Stimulated activated CD4-positive, alpha-beta T cell treated with anti-CD3 and anti-CD28 coated beads, Interleukin-1b, Interleukin-23, amount 100 ng/mL, for 1 hour (primary cell): ENCODE data around the gene NID1.
"Not testable (repeated sequence)": the region's sequence is repeated elsewhere in the genome, so short reads cannot be mapped to it uniquely, and the experiment has no call there.

Experiments
- DNase-seq, 2 donors: peaks; one replicate each; pipeline ENCODE4 v3.0.0-alpha.2; 2020; ENCODE audit warnings: low read depth in 2 of 2

NID1 gene

DNA sequence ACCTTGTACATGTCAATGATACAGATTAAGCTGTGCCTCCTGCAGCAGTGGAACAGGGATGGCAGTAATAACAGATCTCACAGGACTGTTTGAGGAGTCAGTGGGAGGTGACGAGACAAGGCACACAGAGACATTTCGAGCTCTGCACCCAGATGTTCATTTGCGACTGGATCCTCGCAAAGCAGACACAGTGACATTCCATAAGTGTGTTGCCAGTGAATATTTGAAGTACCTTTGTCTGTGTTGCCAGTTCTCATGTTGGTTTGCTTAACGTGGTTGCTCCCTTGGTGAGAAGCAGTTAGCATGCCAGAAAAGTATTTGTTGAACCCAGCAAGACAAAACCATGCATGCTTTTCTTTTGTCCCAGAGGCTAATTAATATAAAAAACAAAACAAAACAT is 67.0 kb downstream of the NID1 start:
- DNase-seq, result no peak

- no peak for DNase-seq
Observed at GRCh38 chr1:235997049-235997448, 67.8 kb downstream of the NID1 start.

DNA sequence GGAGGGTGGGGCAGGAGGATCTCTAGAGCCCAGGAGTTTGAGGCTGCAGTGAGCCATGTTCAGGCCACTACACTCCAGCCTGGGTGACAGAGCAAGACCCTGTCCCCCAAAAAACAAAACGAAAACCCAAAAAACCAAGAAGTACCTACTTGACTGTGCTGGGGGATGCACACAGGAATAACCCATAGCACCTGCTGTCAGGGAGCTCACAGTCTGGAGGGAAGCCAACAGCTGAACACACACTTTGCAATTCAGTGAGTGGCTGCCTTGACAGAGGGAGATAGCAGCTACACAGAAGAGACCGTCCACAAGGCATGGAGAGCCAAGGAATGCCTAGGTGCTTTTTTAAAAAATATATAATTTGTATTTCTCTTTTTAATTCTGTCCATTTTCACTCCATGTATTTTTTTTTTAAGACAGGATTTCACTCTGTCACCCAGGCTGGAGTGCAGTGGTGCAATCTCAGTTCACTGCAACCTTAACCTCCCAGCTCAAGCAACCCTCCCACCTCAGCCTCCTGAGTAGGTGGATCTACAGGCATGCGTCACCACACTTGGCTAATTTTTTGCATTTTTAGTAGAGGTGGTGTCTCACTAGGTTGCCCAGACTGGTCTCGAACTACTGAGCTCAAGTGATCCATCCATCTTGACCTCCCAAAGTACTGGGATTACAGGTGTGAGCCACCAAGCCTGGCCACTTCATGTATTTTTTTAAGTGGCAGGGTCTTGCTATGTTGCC is 68.7 kb downstream of the NID1 start:
- DNase-seq, result no peak

DNA sequence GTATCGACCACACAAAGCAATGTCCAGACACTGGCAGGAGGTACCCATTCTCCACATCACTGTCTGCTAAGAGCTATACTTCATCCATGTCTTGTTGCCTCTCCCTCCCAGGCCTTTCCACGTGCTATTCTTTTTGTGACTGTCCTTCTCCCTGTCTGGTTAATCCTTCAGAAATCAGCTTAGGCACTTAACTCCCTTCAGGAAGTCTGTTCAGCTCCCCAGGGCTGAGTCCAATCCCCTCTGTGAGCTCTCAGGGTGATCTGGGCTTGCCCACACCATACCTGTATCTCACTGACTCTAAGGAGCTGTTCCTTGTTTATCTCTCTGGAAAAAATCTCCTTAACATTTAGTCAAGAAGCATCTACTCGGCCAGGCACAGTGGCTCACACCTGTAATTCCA is 69.4 kb downstream of the NID1 start:
- DNase-seq, result no peak

- DNase-seq, result no peak
Observed at GRCh38 chr1:235993652-235994051, 71.2 kb downstream of the NID1 start.

DNA sequence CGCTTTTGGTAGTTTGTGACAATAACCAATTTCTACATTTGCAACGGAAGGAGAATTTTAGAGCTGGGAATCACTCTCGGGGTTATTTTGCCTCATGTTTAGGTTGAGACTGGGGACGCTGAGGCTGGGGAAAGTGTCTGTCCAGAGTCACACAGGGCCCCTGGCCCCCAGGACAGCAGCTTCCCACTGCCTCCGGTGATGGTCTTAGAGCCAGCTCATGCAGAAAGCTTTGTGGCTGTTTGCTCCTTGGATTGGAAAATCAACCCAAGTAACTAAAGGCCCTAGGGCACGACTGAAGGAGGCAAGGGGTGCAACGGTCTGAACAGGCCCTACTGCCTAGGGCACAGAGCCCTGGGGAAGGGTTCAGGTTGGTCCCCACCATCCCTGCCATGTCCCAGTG is 72.0 kb downstream of the NID1 start:
- no peak for DNase-seq

DNA sequence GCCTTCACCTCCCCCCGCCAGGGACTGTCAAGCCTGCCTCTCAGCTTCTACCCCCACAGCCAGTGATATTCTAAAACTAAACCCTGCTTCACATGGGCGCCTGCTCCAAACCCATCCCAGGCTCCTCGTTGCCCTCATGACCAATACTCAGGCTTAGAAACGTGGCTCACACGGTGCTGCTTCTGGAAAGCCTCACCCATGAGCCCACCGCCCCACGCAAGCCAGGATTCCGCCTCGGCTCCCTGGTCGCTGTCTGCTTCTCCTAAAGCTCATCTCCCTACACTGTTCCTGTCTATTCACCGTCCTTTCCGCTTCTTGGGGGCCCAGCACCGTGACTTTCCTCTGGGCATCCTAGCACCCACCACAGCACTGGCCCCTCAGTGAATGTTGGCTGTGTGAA is 72.5 kb downstream of the NID1 start:
- DNase-seq, result no peak

- no peak for DNase-seq
Observed at GRCh38 chr1:235990330-235990795, 74.5 kb downstream of the NID1 start.

GRCh38 chr1:235989105-235989504 is 75.8 kb downstream of the NID1 start:
- no peak for DNase-seq

DNA sequence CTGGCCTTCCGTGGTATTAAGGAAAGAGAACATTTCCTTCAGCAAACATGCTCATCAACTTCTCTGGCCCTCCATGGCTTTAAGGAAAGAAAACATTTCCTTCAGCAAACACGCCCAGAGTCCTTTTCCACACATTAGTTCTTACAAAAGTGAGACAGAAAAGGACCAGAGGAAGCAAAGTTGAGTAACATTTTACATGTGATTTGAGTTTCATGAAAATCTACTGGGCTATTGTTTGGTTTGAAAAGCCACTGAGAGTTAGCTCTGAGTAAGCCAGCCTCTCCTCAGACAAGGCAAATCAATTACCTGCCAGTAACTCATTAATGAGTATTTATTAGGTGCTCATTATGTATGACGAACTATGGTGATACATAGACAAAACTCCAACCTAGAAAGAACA is 78.0 kb downstream of the NID1 start:
- no peak for DNase-seq

DNA sequence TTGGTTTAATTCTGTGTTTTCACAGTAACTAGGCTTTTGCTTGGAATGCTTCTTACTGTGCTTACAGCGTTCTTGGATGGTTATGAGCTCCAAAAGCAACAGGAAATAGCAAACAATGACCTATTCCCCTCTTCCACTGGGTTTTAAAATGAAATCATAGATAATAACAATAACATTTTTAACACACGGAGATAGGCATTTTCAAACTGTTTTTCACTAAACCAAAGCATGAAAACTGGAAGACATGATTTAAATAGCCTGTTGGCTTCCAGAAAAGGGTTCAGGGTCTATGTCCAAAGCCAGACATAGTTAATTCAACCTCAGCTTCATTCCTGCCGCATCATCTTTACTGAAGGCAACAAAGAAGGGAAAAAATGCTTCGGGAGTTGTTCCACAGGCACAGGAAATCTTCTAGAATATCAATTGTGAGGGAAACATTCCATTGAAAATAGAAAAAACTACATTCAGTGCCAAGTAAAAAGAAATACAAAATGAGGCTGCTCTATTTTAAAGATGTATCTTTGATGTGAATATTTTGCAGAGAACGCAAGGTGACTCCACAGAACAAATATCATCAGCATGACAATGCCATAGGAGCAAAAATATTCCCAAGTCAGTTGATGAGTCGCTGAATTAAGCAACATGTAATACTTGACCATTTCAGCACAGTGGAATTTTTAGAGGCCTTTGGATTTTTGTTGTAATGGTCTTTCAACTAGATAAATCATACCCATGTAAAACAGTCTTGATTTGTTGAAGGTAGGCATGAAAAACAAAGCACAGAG is 80.7 kb downstream of the NID1 start:
- no peak for DNase-seq

GRCh38 chr1:235980976-235981375 is 83.9 kb downstream of the NID1 start:
- DNase-seq, result no peak

GRCh38 chr1:235979716-235980333 is 85.1 kb downstream of the NID1 start:
- DNase-seq, result no peak

DNA sequence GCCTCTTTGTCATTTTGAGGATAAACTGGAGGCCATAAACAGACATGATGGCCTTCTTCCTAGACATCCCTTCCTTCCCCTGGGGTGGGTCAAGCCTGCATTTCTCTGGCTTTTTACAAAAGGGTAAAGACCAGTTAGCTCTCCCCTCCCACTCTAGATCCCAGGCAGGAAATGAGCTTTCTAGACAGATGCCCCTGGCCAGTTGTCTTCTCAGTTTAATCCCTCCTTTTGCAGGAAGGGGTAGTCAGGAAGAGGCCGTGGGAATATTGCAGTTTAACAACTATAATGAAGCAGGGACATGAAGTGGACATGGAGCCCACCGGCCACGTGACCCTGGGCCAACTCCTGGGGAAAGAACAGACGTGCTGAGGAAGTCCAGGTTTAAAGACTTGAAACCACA is 85.7 kb downstream of the NID1 start:
- DNase-seq, result no peak

DNA sequence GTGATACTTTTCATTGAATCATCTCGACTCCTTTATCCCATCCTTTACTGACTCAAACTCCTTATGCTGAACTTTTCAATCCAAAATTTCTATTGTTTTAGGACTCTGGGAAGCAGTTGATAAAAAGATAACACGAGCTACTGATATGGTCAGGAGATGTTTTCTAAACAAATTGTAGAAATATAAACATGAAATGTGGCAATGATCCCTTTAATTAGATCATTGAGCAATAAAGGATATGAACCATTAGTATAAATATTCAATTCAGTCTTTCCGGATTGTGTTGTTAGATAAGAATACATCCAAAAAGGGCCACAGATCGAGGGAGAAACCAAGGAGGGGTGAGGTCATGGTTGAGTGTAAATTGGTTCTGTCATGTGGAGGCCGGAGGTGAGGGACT is 88.4 kb downstream of the NID1 start:
- DNase-seq, result no peak

DNA sequence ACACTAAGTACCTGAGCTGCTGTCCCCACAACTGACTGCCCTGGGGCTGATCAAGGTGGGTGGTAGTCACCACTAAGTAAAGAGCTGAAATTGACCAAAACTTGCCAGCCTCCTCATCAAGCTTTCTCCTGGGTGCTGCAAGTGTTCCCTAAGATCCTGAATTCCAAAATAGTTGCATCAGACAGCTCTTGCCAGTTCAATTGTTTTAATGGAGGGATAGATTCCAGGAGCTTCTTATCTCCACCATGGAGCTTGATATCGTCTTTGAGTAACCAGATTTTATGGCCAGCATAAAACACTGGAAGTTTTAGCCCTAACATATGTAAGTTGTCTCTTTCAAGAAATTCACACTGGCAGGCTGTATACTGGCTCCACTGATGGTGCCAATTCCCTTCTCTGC is 90.3 kb downstream of the NID1 start:
- no peak for DNase-seq

DNA sequence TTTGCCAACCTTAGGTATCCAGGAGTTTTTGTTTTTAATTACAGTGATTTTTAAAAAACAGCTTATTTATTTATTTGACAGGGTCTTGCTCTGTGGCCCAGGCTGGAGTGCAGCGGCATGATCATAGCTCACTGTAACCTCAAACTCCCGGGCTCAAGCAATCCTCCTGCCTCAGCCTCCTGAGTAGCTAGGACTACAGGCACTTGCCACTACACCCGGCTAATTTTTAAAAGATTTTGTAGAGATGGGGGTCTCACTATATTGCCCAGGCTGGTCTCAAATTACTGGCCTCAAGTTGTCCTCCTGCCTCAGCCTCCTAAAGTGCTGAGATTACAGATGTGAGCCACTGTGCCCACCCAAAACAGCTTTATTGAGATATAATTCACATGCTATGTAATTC is 92.2 kb downstream of the NID1 start:
- DNase-seq, result not testable (repeated sequence)

GRCh38 chr1:235972311-235972689 is 92.6 kb downstream of the NID1 start:
- no peak for DNase-seq

DNA sequence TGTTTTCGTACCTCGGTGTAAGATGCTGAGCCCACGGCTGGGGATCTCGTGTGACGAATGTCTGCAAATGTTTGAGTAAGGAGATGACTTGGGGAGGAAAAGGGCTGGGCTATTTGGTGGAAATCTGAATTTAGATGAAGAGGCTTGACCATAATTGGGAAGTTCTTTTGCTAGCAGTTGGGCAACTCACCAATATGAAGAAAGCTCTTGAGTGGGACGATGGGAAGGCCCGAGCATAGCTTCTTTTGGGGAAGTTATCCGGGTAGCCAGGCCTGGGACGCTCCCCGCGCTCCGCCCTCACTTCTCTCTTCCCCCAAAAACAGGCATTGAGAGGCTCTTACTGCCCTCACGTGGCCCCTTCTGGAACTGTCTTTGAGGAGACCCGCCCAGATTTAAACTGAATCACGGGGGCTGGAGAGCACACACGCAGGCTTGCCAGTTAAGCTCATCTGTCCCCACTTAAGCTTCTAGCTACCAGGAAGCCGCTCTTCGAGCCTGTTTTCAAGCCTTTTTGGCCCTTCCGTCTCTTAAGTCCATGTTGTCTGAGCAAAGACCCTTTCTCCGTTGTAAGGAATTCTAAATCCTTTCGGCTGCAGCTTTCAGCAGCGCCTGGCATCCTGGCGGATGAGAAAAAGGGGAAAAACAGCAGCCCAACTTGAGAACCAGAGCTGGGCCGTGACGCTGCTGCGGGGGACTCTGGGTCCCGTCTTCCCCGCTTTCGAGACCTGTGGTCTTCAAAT is 93.1 kb downstream of the NID1 start:
- DNase-seq, result peak; percentile 72 to 79

DNA sequence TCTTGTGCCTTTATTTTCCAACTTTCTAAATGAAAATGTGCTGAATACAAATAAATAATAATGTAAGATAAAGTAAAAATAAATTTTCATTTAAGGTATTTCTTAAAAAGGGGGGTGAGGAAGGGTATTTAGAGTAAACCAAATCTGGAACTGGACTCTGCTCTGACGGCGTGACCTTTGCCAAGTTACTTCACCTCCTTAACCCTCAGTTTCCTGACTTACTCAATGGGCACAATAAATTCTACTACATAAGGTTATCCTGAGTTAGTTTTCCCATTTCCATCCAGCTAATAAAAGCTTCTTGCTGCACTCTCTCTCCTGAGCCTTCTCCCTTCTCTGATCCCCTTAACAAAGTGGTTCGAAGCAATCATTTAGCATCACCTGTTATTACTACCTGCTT is 93.9 kb downstream of the NID1 start:
- DNase-seq, result no peak

- no peak for DNase-seq
Observed at GRCh38 chr1:235968831-235969230, 96.1 kb downstream of the NID1 start.

- DNase-seq, result not testable (repeated sequence)
Observed at GRCh38 chr1:235966134-235966533, 98.8 kb downstream of the NID1 start.
